NCI-H446 (cell line): ENCODE results near the gene USP3.
A peak's percentile ranks its signal among the peaks of the same experiment; 100 is the strongest.

Source experiments
- DNase-seq, 2 experiments: peaks; one replicate each; lab custom pipeline; 2025; lab: John Stamatoyannopoulos, UW

USP3 gene

DNA sequence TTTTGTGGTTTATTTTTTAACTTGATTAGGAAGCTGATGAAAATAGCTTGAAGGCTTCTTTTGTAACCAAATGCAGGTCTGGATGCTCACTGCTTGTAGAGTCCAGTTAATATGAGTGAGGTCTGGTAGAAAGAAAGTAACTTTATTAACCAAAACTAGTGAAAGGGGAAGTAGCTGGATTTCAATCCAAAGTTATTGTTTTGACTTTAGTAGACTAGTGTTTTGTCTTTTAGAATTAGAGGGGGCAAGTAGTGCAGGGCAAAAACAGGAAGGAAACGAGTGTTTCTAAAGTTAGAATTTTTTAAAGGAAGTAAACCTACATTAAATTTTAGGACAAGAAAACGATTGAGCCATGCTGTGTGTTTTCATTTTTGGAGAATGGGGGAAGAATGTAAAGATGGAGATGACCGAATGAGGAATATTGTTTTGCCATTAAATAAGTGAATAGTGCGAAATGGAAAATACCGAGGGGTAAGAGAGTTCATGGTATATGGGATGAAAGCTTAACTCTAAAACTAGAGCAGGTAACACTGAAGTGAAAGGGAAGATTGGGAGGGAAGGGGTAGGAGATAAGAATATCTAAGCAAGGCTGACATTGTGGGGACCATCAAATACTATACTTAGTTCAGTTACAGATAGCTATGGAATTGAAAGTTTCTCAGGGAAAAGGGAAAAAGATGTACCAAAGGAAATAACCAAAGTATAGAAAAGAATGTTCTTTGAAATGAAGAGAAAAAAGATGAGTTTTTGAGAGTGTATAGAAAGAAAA is 40.0 kb downstream of the USP3 start:
- no peak for DNase-seq

GRCh38 chr15:63545520-63545919 is 41.1 kb downstream of the USP3 start:
- DNase-seq = no peak

- DNase-seq = no peak
Observed at GRCh38 chr15:63551400-63551799, 47.0 kb downstream of the USP3 start.

- no peak for DNase-seq
Observed at GRCh38 chr15:63553388-63553791, 49.0 kb downstream of the USP3 start.

GRCh38 chr15:63554337-63554927 is 50.0 kb downstream of the USP3 start:
- no peak for DNase-seq

- no peak for DNase-seq
Observed at GRCh38 chr15:63555507-63555906, 51.1 kb downstream of the USP3 start.

DNA sequence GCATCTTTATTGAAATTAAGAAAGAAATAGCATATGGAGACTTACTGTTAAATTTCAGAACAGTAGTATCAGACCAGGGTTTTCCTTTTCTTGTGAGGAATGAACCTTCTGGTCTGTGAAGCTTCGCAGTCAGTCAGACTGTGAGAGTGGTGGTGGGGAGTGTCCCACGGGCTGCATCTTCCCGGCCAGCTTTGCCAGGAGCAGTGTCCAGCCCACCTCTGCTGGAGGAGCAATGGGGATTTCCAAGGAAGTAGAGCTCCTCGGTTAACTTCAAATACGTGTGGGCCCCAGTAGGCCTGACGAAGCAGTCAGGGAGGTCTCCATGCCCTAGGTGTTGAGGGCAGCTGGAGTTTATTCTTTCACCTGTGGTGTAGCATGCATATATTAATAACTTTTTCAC is 51.9 kb downstream of the USP3 start:
- no peak for DNase-seq

DNA sequence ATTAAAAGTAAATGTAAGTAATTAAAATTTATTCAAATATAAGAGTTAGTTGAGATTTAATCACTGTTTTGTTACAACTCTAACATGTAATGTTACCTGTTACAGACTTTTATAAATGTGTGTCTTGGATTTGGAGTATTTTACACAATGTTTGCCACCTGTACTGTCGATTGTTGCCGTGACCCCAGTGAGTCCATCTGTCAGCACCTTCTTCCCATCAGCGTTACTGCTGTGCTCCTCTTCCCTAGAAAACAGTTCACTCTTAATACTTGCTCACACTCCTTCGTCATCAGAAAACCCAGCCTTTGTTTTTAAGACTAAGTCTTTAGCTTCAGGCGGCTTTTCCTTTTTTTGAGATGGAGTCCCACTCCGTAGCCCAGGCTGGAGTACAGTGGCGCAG is 52.3 kb downstream of the USP3 start:
- DNase-seq = no peak

GRCh38 chr15:63559753-63560152 is 55.4 kb downstream of the USP3 start:
- no peak for DNase-seq

- DNase-seq = no peak
Observed at GRCh38 chr15:63560741-63561448, 56.5 kb downstream of the USP3 start.

DNA sequence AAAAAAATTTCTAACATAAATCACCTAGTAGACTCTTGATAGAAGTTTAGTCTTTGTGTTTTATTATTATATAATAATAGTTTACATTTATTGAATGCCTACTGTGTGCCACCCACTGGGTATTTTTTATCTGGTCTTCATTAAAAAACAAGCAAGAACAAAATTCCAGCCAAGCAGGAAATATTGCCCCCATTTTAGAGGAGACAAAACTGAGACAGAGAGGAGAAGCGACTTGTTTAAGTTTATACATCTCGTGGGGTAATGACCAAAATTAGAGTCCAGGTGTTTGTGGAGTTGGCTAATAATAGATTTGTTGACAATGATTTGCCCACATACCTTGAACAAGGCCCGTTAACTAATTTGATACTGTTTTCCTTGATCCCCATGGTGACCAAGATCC is 59.7 kb downstream of the USP3 start:
- DNase-seq = no peak

DNA sequence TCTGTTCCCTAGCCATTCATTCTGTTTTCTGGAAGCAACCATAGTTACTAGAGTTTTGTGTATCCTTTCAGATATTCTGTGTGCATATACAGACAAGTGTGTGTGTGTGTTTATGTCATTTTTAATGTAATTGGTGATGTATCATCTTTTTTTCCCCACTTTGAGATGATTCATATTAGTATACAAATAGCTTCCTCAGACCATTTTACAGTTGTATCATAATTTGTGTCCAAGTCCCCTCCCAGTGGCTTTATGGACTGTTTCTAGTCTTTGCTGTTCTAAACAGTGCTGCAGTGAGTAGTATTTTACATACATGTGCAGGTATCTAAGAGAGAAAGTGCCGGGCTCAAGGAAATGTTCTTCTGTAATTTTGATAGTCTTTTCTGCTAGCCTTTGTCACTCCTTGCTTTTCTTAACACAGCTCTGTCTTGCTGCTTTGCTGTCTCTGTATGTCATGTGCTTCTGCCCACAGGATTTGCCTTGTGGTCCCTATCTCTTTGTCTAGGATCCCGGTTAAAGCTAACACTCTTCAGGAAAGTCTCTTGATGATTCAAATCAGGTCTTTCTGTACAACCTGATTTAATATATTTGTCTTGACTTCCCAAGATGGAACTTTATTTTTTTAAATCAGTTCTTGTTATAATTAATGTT is 61.3 kb downstream of the USP3 start:
- DNase-seq = no peak

DNA sequence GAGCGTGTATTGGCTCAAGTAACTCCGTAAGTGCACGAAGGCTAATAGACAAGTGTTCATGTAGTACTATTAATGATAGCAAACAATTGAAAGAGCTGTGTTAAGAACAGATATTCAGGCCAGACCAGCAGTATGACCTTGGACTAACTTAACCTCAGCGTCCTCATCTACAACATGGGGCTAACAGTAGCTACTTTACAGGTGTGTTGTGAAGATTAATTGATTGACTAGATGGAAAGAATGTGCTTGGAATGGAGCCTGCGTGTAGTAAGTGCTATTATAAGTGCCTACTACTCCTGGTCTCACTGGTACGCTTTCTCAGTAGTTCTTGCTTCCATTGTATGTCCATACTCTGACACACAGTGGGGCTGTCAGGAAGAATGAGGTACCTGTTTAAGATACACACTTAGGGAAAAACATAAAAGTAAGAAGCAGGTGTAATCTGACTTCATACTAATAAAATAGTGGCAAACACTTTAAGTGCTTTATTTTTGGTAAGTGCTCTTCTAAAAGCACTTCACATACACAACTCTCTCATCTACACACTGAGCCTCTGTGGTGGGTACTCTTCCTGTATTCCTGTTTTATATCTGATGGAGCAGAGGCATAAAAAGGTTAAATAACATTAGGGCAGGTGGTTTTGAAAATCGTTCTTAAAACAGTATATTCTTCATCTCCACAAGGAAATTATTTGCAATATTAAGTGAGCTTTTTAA is 68.5 kb downstream of the USP3 start:
- DNase-seq = no peak

- DNase-seq = no peak
Observed at GRCh38 chr15:63573533-63573932, 69.1 kb downstream of the USP3 start.

DNA sequence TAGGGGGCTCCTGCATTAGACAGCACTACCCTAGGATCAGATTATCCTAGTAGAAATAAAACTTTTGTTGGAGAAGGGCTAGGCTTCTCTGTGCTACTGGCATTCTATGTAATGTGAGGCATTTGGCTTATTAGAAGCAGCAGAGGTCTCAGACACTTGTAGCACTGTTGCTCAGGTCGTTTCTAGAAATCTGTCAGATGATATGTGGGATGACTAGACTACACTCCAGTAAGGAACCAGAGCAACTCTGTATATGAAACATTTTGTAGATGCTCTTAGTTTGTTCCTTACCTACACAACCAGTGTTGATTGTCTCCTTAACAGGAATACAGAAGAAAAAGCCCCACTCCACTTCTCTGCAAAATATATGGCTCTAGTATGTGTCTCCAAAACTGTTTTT is 70.9 kb downstream of the USP3 start:
- no peak for DNase-seq

DNA sequence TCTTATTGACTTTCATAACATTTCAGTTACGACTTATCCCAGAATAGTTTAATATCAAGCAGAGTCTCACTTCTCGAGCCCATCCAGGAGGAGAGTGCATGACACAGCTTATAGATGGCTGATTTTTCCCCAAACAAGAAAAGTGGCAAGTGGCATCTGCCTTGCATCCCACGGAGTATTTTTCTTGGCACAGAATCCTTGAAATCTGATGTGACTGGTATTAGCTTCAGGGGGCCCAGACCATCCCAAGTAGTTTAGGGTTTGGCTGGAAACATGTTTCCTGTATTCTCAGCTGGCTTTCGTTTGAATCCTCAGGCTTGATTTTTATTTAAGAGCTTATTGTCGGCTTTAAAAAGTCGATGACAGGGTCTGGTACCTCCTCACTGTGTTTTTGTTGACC is 72.0 kb downstream of the USP3 start:
- DNase-seq = peak; percentile 35 to 55

GRCh38 chr15:63582179-63582578 is 77.8 kb downstream of the USP3 start:
- no peak for DNase-seq

- DNase-seq = no peak
Observed at GRCh38 chr15:63582718-63583426, 78.5 kb downstream of the USP3 start.

GRCh38 chr15:63586790-63587189 is 82.4 kb downstream of the USP3 start:
- DNase-seq = no peak

DNA sequence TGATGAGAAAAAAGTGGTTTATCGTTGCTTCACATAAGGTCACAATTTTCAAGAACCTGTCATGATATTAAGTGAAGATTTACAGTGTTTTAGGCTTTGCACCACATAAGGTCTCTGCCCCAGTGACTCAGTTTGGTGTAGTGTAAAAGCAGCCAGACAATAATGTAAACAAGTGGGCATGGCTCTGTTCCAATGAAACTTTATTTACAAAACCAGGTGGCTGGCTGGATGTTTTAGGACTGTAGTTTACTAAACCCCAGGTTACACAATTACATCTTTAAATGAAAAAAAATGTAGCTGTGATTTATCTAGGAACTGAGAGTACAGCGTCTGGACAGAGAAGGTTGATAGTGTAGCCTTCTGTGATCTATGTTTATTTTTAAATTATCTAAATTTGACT is 83.1 kb downstream of the USP3 start:
- DNase-seq = no peak

DNA sequence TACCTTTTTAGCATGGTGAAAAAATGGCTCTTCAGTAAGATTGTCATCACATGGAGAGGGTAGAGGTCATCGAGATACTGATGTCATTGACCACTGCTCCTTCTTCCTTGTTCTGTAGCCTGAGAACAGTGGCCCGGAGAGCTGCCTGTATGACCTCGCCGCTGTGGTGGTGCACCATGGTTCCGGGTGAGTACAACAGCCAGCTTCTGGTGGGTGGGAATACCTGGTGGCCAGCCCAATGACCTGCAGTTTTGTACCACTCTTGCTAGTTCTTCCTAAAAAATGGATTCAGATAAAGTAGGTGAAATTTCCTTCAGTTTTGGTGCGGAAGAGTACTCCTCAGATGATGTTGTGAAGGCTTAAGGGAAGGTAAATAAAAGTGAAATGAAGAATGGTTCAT is 84.4 kb downstream of the USP3 start:
- DNase-seq = no peak
